Measurements from ENCODE around the gene TLK1. TPM values are rescaled to one million over a fixed set of nuclear protein-coding genes. Genes with fewer than 3 reads are reported as not detected.

TLK1 gene
- total RNA-seq, 1 donor from 2014 or later = 50.2 TPM

- FAIRE-seq = no peak
- TF ChIP-seq CTCF (IDR thresholded peaks at IDR 0.05; ENCODE audit: insufficient read depth, low read depth, low read length) (no peak), EZH2 (IDR thresholded peaks at IDR 0.05; ENCODE audit: insufficient read depth, low read length) (no peak)
- peaks cover 60% of the 10 kb centered on the region for H4K20me1 ChIP-seq (ENCODE audit: insufficient read depth, low read length)
- no peaks in the 10 kb centered on the region for H3K36me3 ChIP-seq (ENCODE audit: insufficient read depth, low read length)
- Mint-ChIP-seq H3K4me3 (ENCODE audit: unreplicated experiment) (no peak overlapping the region), H3K27me3 (ENCODE audit: low read depth, unreplicated experiment) (no peaks in the 10 kb centered on the region), H3K27ac (ENCODE audit: unreplicated experiment) (no peak overlapping the region), H3K9me3 (ENCODE audit: unreplicated experiment) (peaks cover 7% of the 10 kb centered on the region), H3K36me3 (ENCODE audit: low read depth, unreplicated experiment) (peaks cover 18% of the 10 kb centered on the region), H3K4me1 (ENCODE audit: low read depth, unreplicated experiment) (no peaks in the 10 kb centered on the region)
- H3K79me2 ChIP-seq (ENCODE audit: insufficient read depth, low read length) = peaks cover 90% of the 10 kb centered on the region
- H3K9me3 ChIP-seq (ENCODE audit: insufficient read depth, low read depth, low read length) = no peaks in the 10 kb centered on the region
- no peak for DNase-seq (ENCODE audit: low read depth)
- H2AFZ ChIP-seq (ENCODE audit: low read depth, low read length) = no peak overlapping the region
- peaks cover 5% of the 10 kb centered on the region for H3K4me1 ChIP-seq (ENCODE audit: insufficient read depth, low read length)
- no peak overlapping the region for H3K4me3 ChIP-seq (ENCODE audit: insufficient read depth, low read depth, low read length)
- H3K27ac ChIP-seq (ENCODE audit: low read depth, low read length) = no peak overlapping the region
- H3K4me2 ChIP-seq (ENCODE audit: low read length) = no peak overlapping the region
- no peak overlapping the region for H3K9ac ChIP-seq (ENCODE audit: low read length)
- no peaks in the 10 kb centered on the region for H3K27me3 ChIP-seq (ENCODE audit: insufficient read depth, low read length)
These were observed 57.9 kb downstream of the TLK1 start for GRCh38 chr2:171102802-171103201.

- peaks cover 20% of the 10 kb centered on the region for H3K36me3 Mint-ChIP-seq (ENCODE audit: low read depth, unreplicated experiment)
- H3K9me3 Mint-ChIP-seq (ENCODE audit: unreplicated experiment) = peaks cover 12% of the 10 kb centered on the region
- FAIRE-seq (no peak), DNase-seq (ENCODE audit: low read depth) (no peak)
- Histone ChIP-seq H3K9ac (ENCODE audit: low read length) (no peak overlapping the region), H3K79me2 (ENCODE audit: insufficient read depth, low read length) (peaks cover 94% of the 10 kb centered on the region), H3K27ac (ENCODE audit: low read depth, low read length) (no peak overlapping the region), H3K4me2 (ENCODE audit: low read length) (no peak overlapping the region), H3K4me3 (ENCODE audit: insufficient read depth, low read depth, low read length) (no peak overlapping the region), H3K4me1 (ENCODE audit: insufficient read depth, low read length) (peaks cover 5% of the 10 kb centered on the region), H3K36me3 (ENCODE audit: insufficient read depth, low read length) (no peaks in the 10 kb centered on the region), H3K27me3 (ENCODE audit: insufficient read depth, low read length) (no peaks in the 10 kb centered on the region), H4K20me1 (ENCODE audit: insufficient read depth, low read length) (peaks cover 52% of the 10 kb centered on the region), H2AFZ (ENCODE audit: low read depth, low read length) (no peak overlapping the region), H3K9me3 (ENCODE audit: insufficient read depth, low read depth, low read length) (no peaks in the 10 kb centered on the region)
- H3K27me3 Mint-ChIP-seq (ENCODE audit: low read depth, unreplicated experiment) = no peaks in the 10 kb centered on the region
- TF ChIP-seq EZH2 (IDR thresholded peaks at IDR 0.05; ENCODE audit: insufficient read depth, low read length) = no peak
- TF ChIP-seq CTCF (IDR thresholded peaks at IDR 0.05; ENCODE audit: insufficient read depth, low read depth, low read length) = no peak
- H3K27ac Mint-ChIP-seq (ENCODE audit: unreplicated experiment) = no peak overlapping the region
- H3K4me3 Mint-ChIP-seq (ENCODE audit: unreplicated experiment) = no peak overlapping the region
- no peaks in the 10 kb centered on the region for H3K4me1 Mint-ChIP-seq (ENCODE audit: low read depth, unreplicated experiment)
These were observed 60.3 kb downstream of the TLK1 start for GRCh38 chr2:171100370-171100769.

GRCh38 chr2:171098607-171099006 lies 62.1 kb downstream of the TLK1 start:
- H3K27me3 Mint-ChIP-seq (ENCODE audit: low read depth, unreplicated experiment) = no peaks in the 10 kb centered on the region
- peaks cover 18% of the 10 kb centered on the region for H3K36me3 Mint-ChIP-seq (ENCODE audit: low read depth, unreplicated experiment)
- no peak overlapping the region for H3K27ac ChIP-seq (ENCODE audit: low read depth, low read length)
- peaks cover 12% of the 10 kb centered on the region for H3K9me3 Mint-ChIP-seq (ENCODE audit: unreplicated experiment)
- H3K4me2 ChIP-seq (ENCODE audit: low read length) = no peak overlapping the region
- H3K27ac Mint-ChIP-seq (ENCODE audit: unreplicated experiment) = no peak overlapping the region
- H3K9ac ChIP-seq (ENCODE audit: low read length) = no peak overlapping the region
- H4K20me1 ChIP-seq (ENCODE audit: insufficient read depth, low read length) = peaks cover 54% of the 10 kb centered on the region
- no peaks in the 10 kb centered on the region for H3K27me3 ChIP-seq (ENCODE audit: insufficient read depth, low read length)
- no peaks in the 10 kb centered on the region for H3K4me1 ChIP-seq (ENCODE audit: insufficient read depth, low read length)
- no peaks in the 10 kb centered on the region for H3K9me3 ChIP-seq (ENCODE audit: insufficient read depth, low read depth, low read length)
- H3K4me3 Mint-ChIP-seq (ENCODE audit: unreplicated experiment) = no peak overlapping the region
- TF ChIP-seq EZH2 (IDR thresholded peaks at IDR 0.05; ENCODE audit: insufficient read depth, low read length) = no peak
- TF ChIP-seq CTCF (IDR thresholded peaks at IDR 0.05; ENCODE audit: insufficient read depth, low read depth, low read length) = no peak
- no peaks in the 10 kb centered on the region for H3K4me1 Mint-ChIP-seq (ENCODE audit: low read depth, unreplicated experiment)
- peaks cover 94% of the 10 kb centered on the region for H3K79me2 ChIP-seq (ENCODE audit: insufficient read depth, low read length)
- DNase-seq (ENCODE audit: low read depth) (no peak), FAIRE-seq (no peak)
- no peak overlapping the region for H3K4me3 ChIP-seq (ENCODE audit: insufficient read depth, low read depth, low read length)
- H3K36me3 ChIP-seq (ENCODE audit: insufficient read depth, low read length) = no peaks in the 10 kb centered on the region
- H2AFZ ChIP-seq (ENCODE audit: low read depth, low read length) = no peak overlapping the region

Data from astrocyte (in vitro differentiated cells and primary cell).